Muscle of arm (tissue), 12 donors: ENCODE results near the gene SLC9A3. TPM values are rescaled to one million over a fixed set of nuclear protein-coding genes. Genes with fewer than 3 reads are reported as not detected.
"Not testable (repeated sequence)": the region's sequence is repeated elsewhere in the genome, so short reads cannot be mapped to it uniquely, and the experiment has no call there.

Experiments used
- DNase-seq: peaks from one replicate; pipeline ENCODE4 v3.0.0-alpha.2; 2013
- polyA plus RNA-seq, 12 donors: library from polyadenylated mRNA; unstranded; fragments of 120-200 nt; gene quantifications; one replicate each; pipeline ENCODE4 v1.2.1, GENCODE V29; 2013; ENCODE audit not compliant: insufficient read length in 12 of 12

The SLC9A3 gene
- polyA plus RNA-seq, 12 donors, result 1.6 to 6.9 (median 2.3) TPM; not detected in 1

- no peak for DNase-seq
Measured at GRCh38 chr5:476102-476813, 48.0 kb downstream of the SLC9A3 start.

- DNase-seq, result no peak
Measured at GRCh38 chr5:475704-476101, 48.5 kb downstream of the SLC9A3 start.

- no peak for DNase-seq
Measured at GRCh38 chr5:474840-475661, 49.2 kb downstream of the SLC9A3 start.

- not testable (repeated sequence) for DNase-seq
Measured at GRCh38 chr5:474232-474839, 49.9 kb downstream of the SLC9A3 start.

- peak; percentile 33 for DNase-seq
Measured at GRCh38 chr5:473551-474192, 50.6 kb downstream of the SLC9A3 start.

- peak; percentile 82 for DNase-seq
Measured at GRCh38 chr5:472656-473550, 51.3 kb downstream of the SLC9A3 start.

GRCh38 chr5:472076-472655, 52.1 kb downstream of the SLC9A3 start:
- DNase-seq, result no peak

GRCh38 chr5:471750-472058, 52.5 kb downstream of the SLC9A3 start:
- DNase-seq, result no peak

- DNase-seq, result no peak
Measured at GRCh38 chr5:470961-471749, 53.1 kb downstream of the SLC9A3 start.

- DNase-seq, result no peak
Measured at GRCh38 chr5:469752-470483, 54.3 kb downstream of the SLC9A3 start.

GRCh38 chr5:468401-468800, 55.8 kb downstream of the SLC9A3 start:
- no peak for DNase-seq

GRCh38 chr5:466661-467310, 57.5 kb downstream of the SLC9A3 start:
- no peak for DNase-seq

GRCh38 chr5:465591-466403, 58.5 kb downstream of the SLC9A3 start:
- DNase-seq, result no peak

GRCh38 chr5:464843-465590, 59.2 kb downstream of the SLC9A3 start:
- DNase-seq, result no peak

- DNase-seq, result no peak
Measured at GRCh38 chr5:464446-464842, 59.8 kb downstream of the SLC9A3 start.

GRCh38 chr5:463952-464351, 60.3 kb downstream of the SLC9A3 start:
- DNase-seq, result no peak

GRCh38 chr5:463301-463700, 60.9 kb downstream of the SLC9A3 start:
- no peak for DNase-seq
